Vagina (tissue), 2 donors: ENCODE results near the gene STAT5B. TPM values are rescaled to one million over a fixed set of nuclear protein-coding genes. Genes with fewer than 3 reads are reported as not detected.
A peak's percentile ranks its signal among the peaks of the same experiment; 100 is the strongest.
"Not testable (repeated sequence)": the region's sequence is repeated elsewhere in the genome, so short reads cannot be mapped to it uniquely, and the experiment has no call there.

ENCODE experiments used
- DNase-seq, 2 donors: peaks; one replicate each; pipeline ENCODE4 v3.0.0-alpha.2; 2017; ENCODE audit errors: extremely low spot score in 2 of 2
- H3K27ac ChIP-seq: fragments of 200-600 bp; sonication (generic); one replicate; pipeline ENCODE4 v1.5.1; 2019
- H3K27me3 ChIP-seq: fragments of 200-600 bp; sonication (generic); one replicate; pipeline ENCODE4 v1.5.1; 2019
- H3K36me3 ChIP-seq, 2 donors: fragments of 200-600 bp; sonication (generic); one replicate each; pipeline ENCODE4 v1.5.1; 2017 to 2019
- H3K4me1 ChIP-seq: fragments of 200-600 bp; sonication (generic); one replicate; pipeline ENCODE4 v1.5.1; 2019
- H3K4me3 ChIP-seq, 2 donors: fragments of 200-600 bp; sonication (generic); 1 replicate in 1 of 2; 2 replicates in 1 of 2; pipeline ENCODE4 v1.5.1; 2016 to 2019
- H3K9me3 ChIP-seq: fragments of 200-600 bp; sonication (generic); one replicate; pipeline ENCODE4 v1.5.1; 2019
- POLR2A ChIP-seq, 2 donors: fragments of 450-650 bp; IDR thresholded peaks; one replicate each; pipeline ENCODE4 v1.6.1; 2017; ENCODE audit warnings: antibody characterized with exemption in 2 of 2, mild to moderate bottlenecking in 2 of 2, moderate library complexity in 2 of 2
- POLR2AphosphoS5 ChIP-seq, 2 donors: sonication (generic); formaldehyde crosslinking; IDR thresholded peaks; one replicate each; pipeline ENCODE4 v1.9.0; 2017; ENCODE audit warnings: antibody characterized with exemption in 2 of 2, mild to moderate bottlenecking in 2 of 2, low read depth in 1 of 2; ENCODE audit not compliant: insufficient read depth in 1 of 2
- intact Hi-C: fragments of 100-400 bp; cut with DNase I; formaldehyde crosslinking; loops from one replicate; pipeline ENCODE4 v1.15.1; 2023
- total RNA-seq: library from RNA; depleted of rRNA; stranded (reverse); fragments of >200 nt; gene quantifications from one replicate; pipeline ENCODE4 v1.2.3, GENCODE V29; 2016
- TF ChIP-seq, protein P1 (sequence below), 3 experiments: fragments of 450-650 bp in 2 of 3; fragments of 200-600 bp in 1 of 3; sonication (generic) in 1 of 3; IDR thresholded peaks; one replicate each; pipeline ENCODE4 v1.5.1; 2017 to 2019; ENCODE audit warnings: antibody characterized with exemption in 3 of 3, mild to moderate bottlenecking in 2 of 3, moderate library complexity in 2 of 3

The STAT5B gene
- total RNA-seq, 1 donor from 2014 or later = 74.6 TPM

DNA sequence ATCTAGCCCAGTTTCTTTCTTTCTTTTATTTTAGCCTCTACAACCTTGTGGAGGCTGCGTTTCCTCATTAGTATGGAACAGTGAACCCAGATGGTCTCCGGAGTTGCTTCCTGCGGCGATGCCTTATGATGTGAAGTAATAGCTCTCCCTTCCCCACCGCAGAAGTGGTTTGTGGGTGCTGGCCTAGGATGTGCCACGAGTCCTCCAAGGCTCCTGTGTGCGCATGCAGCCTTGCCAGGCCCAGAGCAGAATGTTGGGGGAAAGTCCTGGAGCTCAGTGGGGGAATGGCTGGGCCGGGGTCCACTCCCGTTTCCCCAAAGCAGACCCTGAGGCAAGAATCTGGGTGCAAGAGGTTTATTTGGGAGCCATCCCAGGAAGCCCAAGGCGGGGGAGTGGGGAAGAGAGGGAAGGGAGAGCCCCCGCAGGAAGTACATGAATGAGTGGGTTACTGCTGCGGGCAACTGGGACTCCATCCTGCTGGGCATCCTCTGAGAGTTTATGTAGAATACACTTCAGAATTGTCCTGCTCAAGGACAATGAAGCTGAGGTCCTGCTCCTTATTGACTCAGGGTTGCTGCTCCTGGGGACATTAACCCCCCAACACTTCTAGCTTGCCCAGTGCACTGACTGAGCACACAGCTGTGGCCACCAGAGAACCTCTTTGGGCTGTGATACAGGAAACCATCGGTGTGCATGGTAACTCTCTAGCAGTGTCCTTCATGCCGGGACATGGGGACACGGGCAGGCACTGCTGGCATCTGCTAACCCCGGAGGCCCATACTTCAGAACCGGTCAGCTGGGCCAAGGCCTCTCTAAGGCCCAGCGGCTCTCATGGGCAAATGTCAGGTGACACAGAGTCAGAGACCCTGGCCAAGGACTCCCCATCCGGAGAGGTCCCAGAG, 87.2 kb downstream of the STAT5B start:
- no peak overlapping the region for H3K4me3 ChIP-seq
- H3K27me3 ChIP-seq = no peaks in the 10 kb centered on the region
- peaks cover 25% of the 10 kb centered on the region for H3K4me1 ChIP-seq
- no peaks in the 10 kb centered on the region for H3K36me3 ChIP-seq
- no peak for DNase-seq
- intact Hi-C loops = no loop called here
- no peak overlapping the region for H3K27ac ChIP-seq
- H3K9me3 ChIP-seq = no peaks in the 10 kb centered on the region
- no peak for TF ChIP-seq POLR2AphosphoS5 (IDR thresholded peaks at IDR 0.05; ENCODE audit: insufficient read depth in 1 of 2, low read depth in 1 of 2)
- TF ChIP-seq, protein P1, sequence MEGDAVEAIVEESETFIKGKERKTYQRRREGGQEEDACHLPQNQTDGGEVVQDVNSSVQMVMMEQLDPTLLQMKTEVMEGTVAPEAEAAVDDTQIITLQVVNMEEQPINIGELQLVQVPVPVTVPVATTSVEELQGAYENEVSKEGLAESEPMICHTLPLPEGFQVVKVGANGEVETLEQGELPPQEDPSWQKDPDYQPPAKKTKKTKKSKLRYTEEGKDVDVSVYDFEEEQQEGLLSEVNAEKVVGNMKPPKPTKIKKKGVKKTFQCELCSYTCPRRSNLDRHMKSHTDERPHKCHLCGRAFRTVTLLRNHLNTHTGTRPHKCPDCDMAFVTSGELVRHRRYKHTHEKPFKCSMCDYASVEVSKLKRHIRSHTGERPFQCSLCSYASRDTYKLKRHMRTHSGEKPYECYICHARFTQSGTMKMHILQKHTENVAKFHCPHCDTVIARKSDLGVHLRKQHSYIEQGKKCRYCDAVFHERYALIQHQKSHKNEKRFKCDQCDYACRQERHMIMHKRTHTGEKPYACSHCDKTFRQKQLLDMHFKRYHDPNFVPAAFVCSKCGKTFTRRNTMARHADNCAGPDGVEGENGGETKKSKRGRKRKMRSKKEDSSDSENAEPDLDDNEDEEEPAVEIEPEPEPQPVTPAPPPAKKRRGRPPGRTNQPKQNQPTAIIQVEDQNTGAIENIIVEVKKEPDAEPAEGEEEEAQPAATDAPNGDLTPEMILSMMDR (IDR thresholded peaks at IDR 0.05) = no peak
- no peak for TF ChIP-seq POLR2A (IDR thresholded peaks at IDR 0.05)

DNA sequence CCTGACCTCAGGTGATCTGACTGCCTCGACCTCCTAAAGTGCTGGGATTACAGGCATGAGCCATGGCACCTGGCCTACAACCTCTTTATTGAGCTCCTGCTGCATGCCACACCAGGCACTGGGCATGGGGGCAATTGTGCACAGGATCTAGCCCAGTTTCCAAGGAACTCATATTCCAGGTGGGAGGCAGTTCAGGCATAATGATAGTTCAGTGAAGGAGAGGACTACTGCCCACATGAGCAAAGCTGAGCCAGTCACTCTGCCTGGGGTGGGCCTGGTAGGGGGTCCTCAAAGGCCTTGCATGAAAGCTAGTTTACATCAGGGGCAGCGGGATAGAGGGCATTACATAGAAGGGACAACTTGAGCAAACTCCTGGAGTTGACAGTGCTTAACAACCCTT, 88.4 kb downstream of the STAT5B start:
- intact Hi-C loops = no loop called here

DNA sequence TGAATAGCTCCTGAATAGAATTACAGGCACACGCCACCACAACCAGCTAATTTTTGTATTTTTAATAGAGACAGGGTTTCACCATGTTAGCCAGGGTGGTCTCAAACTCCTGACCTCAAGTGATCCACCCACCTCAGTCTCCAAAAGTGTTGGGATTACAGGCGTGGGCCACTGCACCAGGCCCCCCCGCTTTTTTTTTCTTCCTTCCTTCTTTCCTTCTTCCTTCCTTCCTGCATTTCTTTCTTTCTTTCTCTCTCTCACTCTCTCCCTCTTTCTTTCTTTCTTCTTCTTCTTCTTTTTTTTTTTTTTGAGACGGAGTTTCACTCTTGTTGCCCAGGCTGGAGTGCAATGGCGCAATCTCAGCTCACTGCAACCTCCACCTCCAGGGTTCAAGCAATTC, 90.0 kb downstream of the STAT5B start:
- H3K27me3 ChIP-seq, H3K36me3 ChIP-seq, H3K27ac ChIP-seq, H3K9me3 ChIP-seq, intact Hi-C loops, DNase-seq, H3K4me3 ChIP-seq: not testable (repeated sequence)
- peaks cover 15% of the 10 kb centered on the region for H3K4me1 ChIP-seq

More for the DNA sequence above, 88.4 kb downstream of the STAT5B start:
- DNase-seq = no peak
- no peaks in the 10 kb centered on the region for H3K9me3 ChIP-seq
- no peaks in the 10 kb centered on the region for H3K27me3 ChIP-seq
- no peak overlapping the region for H3K27ac ChIP-seq
- no peak overlapping the region for H3K4me3 ChIP-seq
- peaks cover 18% of the 10 kb centered on the region for H3K4me1 ChIP-seq
- TF ChIP-seq, protein P1 (IDR thresholded peaks at IDR 0.05) = no peak
- no peak for TF ChIP-seq POLR2A (IDR thresholded peaks at IDR 0.05)
- TF ChIP-seq POLR2AphosphoS5 (IDR thresholded peaks at IDR 0.05; ENCODE audit: insufficient read depth in 1 of 2, low read depth in 1 of 2) = no peak
- H3K36me3 ChIP-seq = no peaks in the 10 kb centered on the region

DNA sequence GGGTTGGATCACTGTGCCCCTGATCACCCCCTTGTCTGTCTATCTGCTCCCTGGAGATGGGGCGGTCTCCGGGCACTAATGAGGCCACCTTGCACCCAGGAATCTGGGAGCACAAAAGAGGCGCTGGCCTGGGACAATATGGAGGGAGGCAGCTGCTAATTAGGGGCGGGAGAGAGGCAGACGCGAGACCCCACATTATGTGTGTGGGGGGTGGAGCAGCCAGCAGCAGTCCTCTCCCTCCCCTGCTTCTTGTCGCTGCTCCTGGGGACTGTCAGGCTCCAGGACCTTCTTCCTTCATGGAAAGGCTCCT, 90.6 kb downstream of the STAT5B start:
- no peak for DNase-seq
- intact Hi-C loops = no loop called here
- TF ChIP-seq POLR2AphosphoS5 (IDR thresholded peaks at IDR 0.05; ENCODE audit: insufficient read depth in 1 of 2, low read depth in 1 of 2) (no peak), POLR2A (IDR thresholded peaks at IDR 0.05) (no peak)
- TF ChIP-seq, protein P1 (IDR thresholded peaks at IDR 0.05) = no peak
- Histone ChIP-seq H3K4me3 (no peak overlapping the region), H3K27me3 (peaks cover 7% of the 10 kb centered on the region), H3K4me1 (peaks cover 21% of the 10 kb centered on the region), H3K36me3 (no peaks in the 10 kb centered on the region), H3K27ac (no peak overlapping the region), H3K9me3 (no peaks in the 10 kb centered on the region)

DNA sequence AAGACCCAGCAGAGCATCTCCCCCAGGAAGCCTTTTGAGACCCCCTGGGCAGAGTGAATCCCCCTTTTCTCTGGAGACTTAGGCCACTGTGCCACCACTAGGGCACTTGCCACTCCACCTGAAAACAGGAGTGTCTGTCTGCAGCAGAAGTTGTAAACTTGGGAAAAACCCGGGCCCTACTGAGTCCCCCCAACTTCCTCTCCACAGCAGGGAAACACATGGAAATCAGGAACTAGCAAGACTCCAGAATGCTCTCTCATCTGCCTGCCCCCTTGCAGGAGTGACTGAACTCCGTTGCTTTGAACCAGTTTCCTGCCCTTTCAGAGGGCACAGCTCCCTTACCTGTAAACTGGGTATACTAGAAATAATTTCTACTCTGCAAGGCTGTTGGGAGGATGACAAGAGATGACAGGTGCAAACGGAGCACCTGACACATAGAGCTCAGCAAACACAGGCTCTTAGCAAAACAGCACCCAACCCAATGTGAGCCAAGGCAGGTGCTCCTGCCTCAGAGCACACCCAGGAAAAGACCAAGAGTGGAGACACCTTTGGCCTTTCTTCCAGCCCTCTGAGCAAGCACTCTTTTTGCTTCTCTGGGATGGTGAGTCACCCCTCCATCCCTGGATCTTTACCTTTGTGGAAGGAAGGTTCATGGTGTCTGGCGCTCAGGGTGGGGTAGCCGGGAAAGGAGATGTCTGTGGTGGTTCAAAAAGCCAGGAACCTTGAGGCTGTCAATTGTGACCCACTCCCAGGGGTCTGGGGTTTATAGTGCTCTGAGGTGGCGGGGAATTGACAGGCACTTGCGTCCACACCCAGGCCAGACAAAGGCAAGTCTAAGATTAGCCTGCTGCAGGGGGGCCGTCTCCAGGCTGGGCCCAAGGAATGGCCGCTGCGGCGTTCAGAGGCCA, 91.2 kb downstream of the STAT5B start, which contains the start of gene HCRT:
TSS of gene HCRT (minus strand) at position 740 of the 908 bp plus-strand sequence. CDS start at position 653, 87 bp downstream.
- Histone ChIP-seq H3K4me3 (peak within 1 kb of the TSS; percentile 39 to 47), H3K4me1 (peaks cover 23% of the 10 kb centered on the region), H3K36me3 (no peaks in the 10 kb centered on the region), H3K9me3 (no peaks in the 10 kb centered on the region), H3K27me3 (peaks cover 8% of the 10 kb centered on the region), H3K27ac (peak within 1 kb of the TSS; percentile 0)
- DNase-seq = no peak
- intact Hi-C loops = no loop called here
- no peak for TF ChIP-seq POLR2AphosphoS5 (IDR thresholded peaks at IDR 0.05; ENCODE audit: insufficient read depth in 1 of 2, low read depth in 1 of 2)
- TF ChIP-seq, protein P1 (IDR thresholded peaks at IDR 0.05) = no peak
- TF ChIP-seq POLR2A (IDR thresholded peaks at IDR 0.05) = no peak
